PC-9 (cell line): Measurements from ENCODE around the gene CRY2.

Source experiments
- CTCF ChIP-seq: fragments of 200-600 bp; sonication (generic); conservative IDR thresholded peaks from 2 replicates; pipeline ENCODE4 v1.6.1; 2017; ENCODE audit warnings: mixed run types, antibody characterized with exemption, mild to moderate bottlenecking, moderate library complexity
- EZH2 ChIP-seq: fragments of 200-600 bp; sonication (generic); IDR thresholded peaks from 2 replicates; pipeline ENCODE4 v1.8.0; 2017; ENCODE audit warnings: antibody characterized with exemption, low read depth

DNA sequence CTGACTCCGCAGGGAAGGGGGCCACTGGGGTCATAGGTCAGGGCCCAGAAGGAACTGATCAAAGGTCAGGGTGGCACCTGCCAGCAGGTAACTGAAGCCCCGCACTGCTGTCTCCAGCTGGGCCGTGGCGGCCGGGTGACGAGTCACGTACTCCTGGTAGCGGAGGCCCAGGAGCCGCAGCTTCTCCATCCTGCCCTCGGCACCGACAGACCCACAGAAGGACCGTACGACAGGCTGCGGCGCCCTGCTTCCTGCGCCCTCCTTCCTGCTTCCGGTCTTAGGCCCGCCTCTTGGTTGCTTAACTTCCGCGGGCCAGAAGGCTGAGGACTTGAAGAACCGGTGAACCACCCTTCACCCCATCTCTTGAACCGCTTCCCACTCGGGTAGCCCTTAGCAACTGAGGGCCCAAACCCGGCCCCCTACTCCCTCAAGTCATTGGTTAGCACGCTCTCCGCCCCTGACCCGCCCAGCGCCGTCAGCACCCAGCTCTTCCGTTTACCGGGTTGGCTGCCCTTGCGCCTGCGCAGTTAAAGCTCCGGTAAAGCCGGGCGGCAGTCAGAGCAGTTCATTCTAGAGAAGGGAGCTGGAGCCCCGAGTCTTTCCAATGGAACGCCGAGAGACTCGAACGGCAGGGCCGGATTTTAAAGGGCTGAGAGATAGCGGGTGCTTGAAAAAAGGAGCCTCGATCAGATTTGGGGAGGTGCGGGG lies 70.5 kb downstream of the CRY2 start, which contains the start of gene PEX16:
- TF ChIP-seq CTCF = no peak
- TF ChIP-seq EZH2 = no peak
